Stimulated activated naive CD4-positive, alpha-beta T cell treated with Interleukin-2 at 50 U/mL for 16 hours (primary cell): Measurements from ENCODE around the gene IFITM2.
"Not testable (repeated sequence)": the region's sequence is repeated elsewhere in the genome, so short reads cannot be mapped to it uniquely, and the experiment has no call there.

Experiments
- DNase-seq: peaks from one replicate; lab custom pipeline; 2025; lab: John Stamatoyannopoulos, UW

Gene IFITM2

GRCh38 chr11:342328-342727, 34.7 kb downstream of the IFITM2 start:
- no peak for DNase-seq

GRCh38 chr11:344836-345578, 37.4 kb downstream of the IFITM2 start:
- DNase-seq: no peak

DNA sequence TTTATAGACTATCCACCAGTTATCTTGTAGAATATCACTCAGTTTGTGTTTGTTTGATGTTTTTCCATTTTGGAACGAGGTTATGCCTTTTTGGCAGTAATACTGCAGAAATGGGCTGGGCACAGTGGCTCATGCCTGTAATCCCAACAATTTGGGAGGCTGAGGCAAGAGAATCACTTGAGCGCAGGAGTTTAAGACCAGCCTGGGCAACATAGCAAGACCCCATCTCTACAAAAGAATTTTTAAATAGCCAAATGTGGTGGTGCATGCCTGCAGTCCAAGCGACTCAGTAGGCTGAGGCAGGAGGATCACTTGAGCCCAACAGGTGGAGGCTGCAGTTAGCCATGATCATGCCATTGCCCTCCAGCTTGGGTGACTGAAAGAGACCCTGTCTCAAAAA, 38.9 kb downstream of the IFITM2 start:
- no peak for DNase-seq

DNA sequence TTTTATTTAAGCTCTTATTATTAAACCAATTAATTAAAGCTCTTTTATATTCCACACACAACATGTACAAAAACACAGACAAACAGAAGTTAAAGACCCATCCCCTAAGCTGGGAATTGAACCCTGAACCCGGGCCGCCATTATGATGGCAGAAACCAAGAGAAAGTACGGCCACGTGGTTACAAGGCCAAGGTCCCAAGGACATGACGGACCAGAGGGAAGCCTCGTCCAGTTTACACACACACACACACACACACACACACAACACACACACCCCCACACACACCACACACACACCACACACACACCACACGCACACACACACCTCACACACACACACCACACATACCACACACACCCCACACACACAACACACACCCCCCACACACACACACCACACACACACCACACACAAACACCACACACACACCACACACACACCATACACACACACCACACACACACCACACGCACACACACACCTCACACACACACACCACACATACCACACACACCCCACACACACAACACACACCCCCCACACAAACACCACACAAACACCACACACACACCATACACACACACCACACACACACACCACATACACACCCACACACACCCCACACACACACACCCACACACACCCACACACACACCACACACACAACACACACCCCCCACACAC, 41.8 kb downstream of the IFITM2 start:
- not testable (repeated sequence) for DNase-seq

DNA sequence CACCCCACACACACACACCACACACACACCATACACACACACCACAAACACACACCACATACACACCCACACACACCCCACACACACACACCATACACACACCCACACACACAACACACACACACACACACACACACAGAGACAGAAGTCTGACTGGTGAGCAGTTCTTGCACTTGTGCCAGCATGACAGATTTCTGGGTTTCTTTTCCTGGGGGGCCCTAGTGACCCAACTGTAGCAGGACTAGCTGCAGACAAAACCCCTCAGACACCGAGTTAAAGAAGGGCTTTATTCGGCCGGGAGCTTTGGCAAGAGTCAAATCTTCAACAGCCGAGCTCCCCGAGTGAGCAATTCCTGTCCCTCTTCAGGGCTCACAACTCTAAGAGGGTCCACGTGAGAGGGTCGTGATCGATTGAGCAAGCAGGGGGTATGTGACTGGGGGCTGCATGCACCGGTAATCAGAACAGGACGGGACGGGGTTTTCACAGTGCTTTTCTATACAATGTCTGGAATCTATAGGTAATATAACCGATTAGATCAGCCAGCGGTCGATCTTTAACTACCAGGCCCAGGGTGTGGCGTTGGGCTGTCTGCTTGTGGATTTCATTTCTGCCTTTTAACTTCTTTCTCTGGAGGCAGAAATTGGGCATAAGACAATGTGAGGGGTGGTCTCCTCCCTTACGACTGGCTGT, 42.6 kb downstream of the IFITM2 start:
- DNase-seq: not testable (repeated sequence)

DNA sequence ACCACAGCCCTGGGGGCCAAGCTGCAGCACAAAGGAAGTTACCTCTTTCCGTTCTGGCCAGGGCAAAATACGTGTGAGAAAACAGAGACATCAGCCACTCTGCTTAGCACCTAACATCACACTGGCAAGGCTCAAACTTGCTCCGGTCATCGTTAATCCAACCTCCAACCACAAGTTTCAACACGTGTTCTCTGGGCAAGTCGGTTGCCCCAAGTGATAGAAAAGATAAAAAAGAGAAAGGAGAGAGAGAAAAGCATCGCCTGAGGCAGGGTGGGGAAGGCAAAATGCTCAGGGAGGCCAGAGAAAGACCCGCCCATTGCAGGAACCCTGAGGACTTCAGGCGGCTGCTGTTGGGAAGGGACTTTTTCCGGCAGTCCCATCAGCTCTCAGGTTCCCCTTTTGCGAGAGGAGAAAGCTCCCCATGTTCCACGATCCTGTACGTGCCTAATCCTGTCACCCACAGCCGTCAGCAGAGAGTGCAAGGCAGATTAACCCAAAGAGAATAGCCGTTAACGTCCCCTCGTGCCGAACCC, 43.2 kb downstream of the IFITM2 start:
- DNase-seq: no peak

GRCh38 chr11:351411-351810, 43.8 kb downstream of the IFITM2 start:
- no peak for DNase-seq

DNA sequence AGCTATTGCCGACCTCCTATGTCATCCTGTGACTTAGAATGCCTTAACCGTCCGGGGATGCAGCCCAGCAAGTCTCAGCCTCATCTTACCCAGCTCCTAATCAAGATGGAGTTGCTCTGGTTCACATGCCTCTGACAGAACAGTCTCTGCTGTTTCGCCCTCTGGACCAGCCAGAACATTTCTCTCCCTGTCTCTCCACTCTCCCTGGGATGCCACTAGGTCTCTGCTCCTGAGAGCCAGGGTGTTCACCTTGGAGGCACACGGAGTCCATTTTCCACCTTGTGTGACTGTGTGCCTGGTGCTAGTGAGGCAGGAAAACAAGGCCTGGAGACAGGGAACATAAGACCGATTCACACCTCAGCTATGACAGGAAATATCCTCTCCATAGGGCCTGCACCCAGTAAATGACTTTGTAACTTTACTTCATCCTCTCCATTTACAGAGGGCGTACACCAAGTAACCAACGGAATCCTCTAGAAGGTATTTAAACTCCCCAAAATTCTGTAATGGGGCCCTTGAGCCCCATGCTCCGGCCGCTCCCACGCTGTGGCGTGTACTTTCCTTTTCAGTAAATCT, 44.9 kb downstream of the IFITM2 start:
- DNase-seq: no peak

DNA sequence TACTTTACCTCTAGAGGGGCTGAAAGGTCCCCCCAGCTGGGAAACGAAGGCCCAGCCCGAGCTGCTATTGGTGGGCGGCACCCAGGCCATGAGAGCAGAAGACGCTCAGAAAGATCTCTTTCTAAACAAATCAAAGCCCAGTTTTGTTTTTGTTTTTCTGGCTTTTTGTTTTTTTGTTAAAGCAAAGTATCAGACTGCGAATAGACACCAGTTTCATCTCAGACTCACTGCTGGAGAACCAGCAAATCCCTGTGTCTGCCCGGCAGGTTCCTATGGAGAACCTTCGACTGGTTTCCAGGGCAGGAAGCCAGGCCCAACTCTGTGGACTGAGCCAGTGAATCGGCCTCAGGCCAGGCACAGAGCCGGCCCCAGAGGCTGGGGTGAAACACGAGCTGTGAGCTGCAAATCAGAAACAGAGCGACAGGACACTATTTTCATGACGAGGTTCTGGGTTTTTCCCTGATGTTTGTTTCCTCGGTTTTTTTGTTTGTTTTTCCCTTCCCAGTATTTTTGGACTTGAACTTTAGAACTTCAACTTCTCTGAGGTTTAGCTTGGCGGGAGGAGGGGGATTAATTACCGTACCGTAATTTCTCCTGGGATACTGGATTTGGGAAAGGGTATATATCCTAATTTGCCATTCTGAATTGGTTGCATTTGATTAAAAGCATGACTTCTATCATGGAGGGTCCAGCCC, 45.7 kb downstream of the IFITM2 start:
- DNase-seq: no peak

GRCh38 chr11:355581-356458, 48.2 kb downstream of the IFITM2 start:
- peak; percentile 82 for DNase-seq

GRCh38 chr11:356610-357009, 49.0 kb downstream of the IFITM2 start:
- DNase-seq: no peak

DNA sequence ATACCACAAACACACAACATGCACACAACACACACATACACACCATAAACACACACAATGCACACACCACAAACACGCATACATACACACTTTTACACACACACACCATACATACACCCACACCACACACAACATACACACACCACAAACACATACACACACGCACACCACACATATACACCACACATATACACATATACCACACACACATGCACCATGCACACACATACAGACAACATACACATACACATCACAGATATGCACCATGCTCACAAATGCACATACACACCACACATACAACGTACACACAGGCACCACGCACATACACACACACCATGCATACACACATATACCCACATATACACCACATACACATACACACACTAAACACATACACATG, 50.0 kb downstream of the IFITM2 start:
- DNase-seq: no peak

DNA sequence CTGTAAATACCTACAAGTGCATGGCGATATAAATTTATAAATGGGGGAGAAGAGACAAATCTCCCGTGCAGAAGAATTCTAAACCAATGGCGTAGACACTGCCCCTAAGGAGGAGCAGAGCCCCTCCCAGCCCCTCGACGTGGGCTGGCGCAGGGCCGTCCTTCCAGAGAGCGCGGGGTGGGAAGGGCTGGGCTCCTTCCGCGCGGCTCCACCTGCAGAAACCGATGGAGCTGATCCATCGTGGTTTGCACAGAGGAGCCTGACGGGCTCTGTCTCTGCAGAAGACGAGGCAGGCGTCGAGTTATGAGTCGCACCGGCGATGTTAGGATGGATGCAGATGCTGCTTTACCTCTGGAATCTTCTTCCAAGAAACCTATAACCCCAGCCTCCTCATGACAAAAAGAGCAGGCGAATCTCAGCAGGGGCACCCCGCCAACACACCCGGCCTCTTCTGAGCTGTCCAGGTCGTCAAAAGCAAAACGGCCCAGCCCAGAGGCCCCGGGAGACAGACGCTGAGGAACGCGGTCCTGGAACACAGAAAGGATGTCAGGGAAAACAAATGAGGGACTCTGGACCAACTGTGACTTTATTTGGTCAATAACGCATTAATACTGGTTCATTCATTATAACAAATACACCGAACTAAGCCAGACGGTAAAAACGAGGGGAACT, 50.6 kb downstream of the IFITM2 start:
- no peak for DNase-seq
